A549 (cell line): ENCODE results near the gene COLEC12.

Experiments used
- CEBPB ChIP-seq, 2 experiments: fragments of >200 bp in 1 of 2; sonication (Bioruptor Twin) in 1 of 2; formaldehyde crosslinking in 1 of 2; IDR thresholded peaks; 2 replicates each; pipeline ENCODE4 v1.6.1; 2012 to 2016
- EP300 ChIP-seq, 2 experiments: fragments of >200 bp; sonication (Bioruptor Twin); formaldehyde crosslinking; IDR thresholded peaks; 2 replicates in 1 of 2; 3 replicates in 1 of 2; pipeline ENCODE4 v1.6.1; 2016 to 2017
- ESRRA ChIP-seq: fragments of 150-350 bp; IDR thresholded peaks from 2 replicates; pipeline ENCODE4 v1.6.1; 2014; ENCODE audit warnings: mild to moderate bottlenecking, low read length, borderline replicate concordance
- MAX ChIP-seq: IDR thresholded peaks from 2 replicates; pipeline ENCODE4 v1.6.1; 2012
- RAD21 ChIP-seq, 2 experiments: fragments of >200 bp in 1 of 2; sonication (Bioruptor Twin) in 1 of 2; formaldehyde crosslinking in 1 of 2; IDR thresholded peaks in 1 of 2; conservative IDR thresholded peaks in 1 of 2; 2 replicates in 1 of 2; 3 replicates in 1 of 2; pipeline ENCODE4 v1.6.1; 2012 to 2018; ENCODE audit warnings: inconsistent platforms in 1 of 2
- RARB ChIP-seq: fragments of 250-450 bp; sonication (Bioruptor Pico); IDR thresholded peaks from 2 replicates; pipeline ENCODE4 v1.8.0; 2021; ENCODE audit warnings: mild to moderate bottlenecking, moderate library complexity
- RNF2 ChIP-seq: fragments of 200-600 bp; sonication (generic); IDR thresholded peaks from 2 replicates; pipeline ENCODE4 v1.6.1; 2016; ENCODE audit warnings: low read depth, mild to moderate bottlenecking, antibody characterized with exemption, moderate library complexity, borderline replicate concordance
- SMC3 ChIP-seq: fragments of >200 bp; sonication (Bioruptor Twin); formaldehyde crosslinking; IDR thresholded peaks from 3 replicates; pipeline ENCODE4 v1.6.1; 2018; ENCODE audit warnings: inconsistent platforms
- TF ChIP-seq, protein P1 (sequence below): fragments of >200 bp; sonication (Bioruptor Twin); formaldehyde crosslinking; IDR thresholded peaks from 3 replicates; pipeline ENCODE4 v1.5.1; 2016

- TF ChIP-seq ESRRA (no peak), SMC3 (no peak), RAD21 (conservative IDR thresholded peaks at IDR 0.05 in 1 of 2, IDR thresholded peaks at IDR 0.05 in 1 of 2) (no peak), MAX (no peak), CEBPB (IDR thresholded peaks at IDR 0.05) (no peak), EP300 (IDR thresholded peaks at IDR 0.05) (no peak), RNF2 (no peak), RARB (CRISPR knock-in tag) (no peak)
- TF ChIP-seq, protein P1, sequence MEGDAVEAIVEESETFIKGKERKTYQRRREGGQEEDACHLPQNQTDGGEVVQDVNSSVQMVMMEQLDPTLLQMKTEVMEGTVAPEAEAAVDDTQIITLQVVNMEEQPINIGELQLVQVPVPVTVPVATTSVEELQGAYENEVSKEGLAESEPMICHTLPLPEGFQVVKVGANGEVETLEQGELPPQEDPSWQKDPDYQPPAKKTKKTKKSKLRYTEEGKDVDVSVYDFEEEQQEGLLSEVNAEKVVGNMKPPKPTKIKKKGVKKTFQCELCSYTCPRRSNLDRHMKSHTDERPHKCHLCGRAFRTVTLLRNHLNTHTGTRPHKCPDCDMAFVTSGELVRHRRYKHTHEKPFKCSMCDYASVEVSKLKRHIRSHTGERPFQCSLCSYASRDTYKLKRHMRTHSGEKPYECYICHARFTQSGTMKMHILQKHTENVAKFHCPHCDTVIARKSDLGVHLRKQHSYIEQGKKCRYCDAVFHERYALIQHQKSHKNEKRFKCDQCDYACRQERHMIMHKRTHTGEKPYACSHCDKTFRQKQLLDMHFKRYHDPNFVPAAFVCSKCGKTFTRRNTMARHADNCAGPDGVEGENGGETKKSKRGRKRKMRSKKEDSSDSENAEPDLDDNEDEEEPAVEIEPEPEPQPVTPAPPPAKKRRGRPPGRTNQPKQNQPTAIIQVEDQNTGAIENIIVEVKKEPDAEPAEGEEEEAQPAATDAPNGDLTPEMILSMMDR, result no peak
Measured at GRCh38 chr18:457521-458412, 42.7 kb downstream of the COLEC12 start.
